ENCODE measurements around the gene PRRT1. TPM values are rescaled to one million over a fixed set of nuclear protein-coding genes. Genes with fewer than 3 reads are reported as not detected.

The PRRT1 gene
- total RNA-seq, 1 experiment from 2014 or later: not detected

DNA sequence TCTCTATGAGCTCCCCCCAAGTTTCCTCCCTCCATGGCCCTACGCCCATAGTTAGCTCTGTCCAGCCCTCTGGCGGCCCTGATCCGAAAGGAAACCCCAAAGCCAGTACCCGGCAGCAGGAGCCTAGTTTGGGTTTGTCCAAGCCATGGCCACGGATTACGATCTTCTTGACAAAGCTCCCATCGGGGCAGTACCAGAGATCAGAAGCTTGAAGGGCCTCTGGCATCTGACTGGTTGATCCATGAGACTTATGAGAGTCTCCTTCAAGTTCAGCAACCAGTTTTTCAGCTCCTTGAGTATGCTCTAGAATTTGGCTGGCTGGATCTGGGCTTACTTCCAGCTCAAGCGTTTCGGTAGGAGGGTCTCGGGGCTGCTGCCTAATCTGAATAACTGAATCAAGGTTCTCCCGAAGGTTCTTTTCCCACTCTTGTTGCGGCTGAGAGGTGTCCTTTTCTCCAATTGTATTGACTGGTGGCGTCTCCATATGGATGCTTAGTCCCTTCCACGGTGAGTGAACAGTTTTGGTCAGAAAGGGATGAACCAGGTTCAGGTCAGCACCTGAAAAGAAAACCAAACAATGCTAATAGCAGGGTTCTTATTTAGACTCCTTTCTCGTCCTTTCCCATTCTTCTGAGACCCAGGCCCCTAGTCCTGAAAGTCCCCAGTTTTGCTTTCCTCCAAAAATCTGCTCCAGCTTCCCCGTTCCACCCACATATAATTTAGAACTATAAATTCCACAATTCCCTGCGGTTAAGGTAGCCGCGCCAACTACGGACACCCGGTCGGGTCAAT lies 22.2 kb downstream of the PRRT1 start:
- H3K4me1 ChIP-seq (ENCODE audit: insufficient read depth, low read length): peaks cover 25% of the 10 kb centered on the region
- H3K27me3 ChIP-seq (ENCODE audit: low read length): no peaks in the 10 kb centered on the region
- BruUV-seq (replicated peaks): TSS peak; percentile 72
- DNase-seq (peak; percentile 22), ATAC-seq (peak; percentile 6; the same call in 1 of the 2 replicates)
- intact Hi-C loops (cut with micrococcal nuclease): loop anchor here (1.0 to 2.0 kb wide), 3 partner anchors 15 to 49 kb away; partner anchors contain the start of genes PPT2 and RNF5
- H3F3A ChIP-seq (ENCODE audit: low read length, unreplicated experiment): no peaks in the 10 kb centered on the region
- H3K27ac ChIP-seq (ENCODE audit: low read length): peak overlapping the region; percentile 46
- peak overlapping the region; percentile 84 for H3K9ac ChIP-seq (ENCODE audit: low read length)
- no peaks in the 10 kb centered on the region for H3K9me3 ChIP-seq (ENCODE audit: low read length)
- POLR2A ChIA-PET (ENCODE audit: unreplicated experiment): interaction anchor here (0.6 to 3.1 kb wide), 3 partner anchors 22 to 254 kb away, joined by 3 to 17 read pairs (median 3); partner anchors contain the start of gene PRRT1
- peak overlapping the region; percentile 90 for H3K4me2 ChIP-seq (ENCODE audit: low read length)
- H3K4me3 ChIP-seq (ENCODE audit: low read length): peak overlapping the region; percentile 90
- CTCF ChIA-PET: interaction anchor here (0.6 to 1.6 kb wide), 3 partner anchors 11 to 56 kb away, joined by 4 to 5 read pairs (median 5); no protein-coding TSS in a partner anchor
- no peaks in the 10 kb centered on the region for H3K9me2 ChIP-seq (replicated peaks; ENCODE audit: low read length)
- H4K20me1 ChIP-seq (ENCODE audit: low read length): no peaks in the 10 kb centered on the region
- H3K79me2 ChIP-seq (ENCODE audit: low read length): peaks cover 38% of the 10 kb centered on the region
- peak overlapping the region; percentile 94 for H2AFZ ChIP-seq (ENCODE audit: low read length)
- H3K36me3 ChIP-seq (ENCODE audit: low read depth, low read length): no peaks in the 10 kb centered on the region
- TF ChIP-seq, protein P1, sequence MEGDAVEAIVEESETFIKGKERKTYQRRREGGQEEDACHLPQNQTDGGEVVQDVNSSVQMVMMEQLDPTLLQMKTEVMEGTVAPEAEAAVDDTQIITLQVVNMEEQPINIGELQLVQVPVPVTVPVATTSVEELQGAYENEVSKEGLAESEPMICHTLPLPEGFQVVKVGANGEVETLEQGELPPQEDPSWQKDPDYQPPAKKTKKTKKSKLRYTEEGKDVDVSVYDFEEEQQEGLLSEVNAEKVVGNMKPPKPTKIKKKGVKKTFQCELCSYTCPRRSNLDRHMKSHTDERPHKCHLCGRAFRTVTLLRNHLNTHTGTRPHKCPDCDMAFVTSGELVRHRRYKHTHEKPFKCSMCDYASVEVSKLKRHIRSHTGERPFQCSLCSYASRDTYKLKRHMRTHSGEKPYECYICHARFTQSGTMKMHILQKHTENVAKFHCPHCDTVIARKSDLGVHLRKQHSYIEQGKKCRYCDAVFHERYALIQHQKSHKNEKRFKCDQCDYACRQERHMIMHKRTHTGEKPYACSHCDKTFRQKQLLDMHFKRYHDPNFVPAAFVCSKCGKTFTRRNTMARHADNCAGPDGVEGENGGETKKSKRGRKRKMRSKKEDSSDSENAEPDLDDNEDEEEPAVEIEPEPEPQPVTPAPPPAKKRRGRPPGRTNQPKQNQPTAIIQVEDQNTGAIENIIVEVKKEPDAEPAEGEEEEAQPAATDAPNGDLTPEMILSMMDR (conservative IDR thresholded peaks at IDR 0.05; ENCODE audit: low read depth, low read length): no peak
- TF ChIP-seq EZH2 (IDR thresholded peaks at IDR 0.05; ENCODE audit: low read length, unreplicated experiment): no peak
- TF ChIP-seq EZH2phosphoT487 (IDR thresholded peaks at IDR 0.05; ENCODE audit: borderline replicate concordance, low read length): no peak

GRCh38 chr6:32128751-32129296 lies 22.9 kb downstream of the PRRT1 start:
- H3K4me3 ChIP-seq (ENCODE audit: low read length): peak overlapping the region; percentile 90
- POLR2A ChIA-PET (ENCODE audit: unreplicated experiment): interaction anchor here (0.5 to 3.1 kb wide), 5 partner anchors 13 to 155 kb away, joined by 3 to 24 read pairs (median 7); partner anchors contain the start of gene PRRT1
- no peaks in the 10 kb centered on the region for H3K36me3 ChIP-seq (ENCODE audit: low read depth, low read length)
- CTCF ChIA-PET: interaction anchor here (1.4 to 1.6 kb wide), 2 partner anchors 10 to 26 kb away, joined by 4 to 5 read pairs; no protein-coding TSS in a partner anchor
- H3K79me2 ChIP-seq (ENCODE audit: low read length): peaks cover 38% of the 10 kb centered on the region
- H2AFZ ChIP-seq (ENCODE audit: low read length): peak overlapping the region; percentile 34; the same call in 1 of the 2 replicates
- H3K9me2 ChIP-seq (replicated peaks; ENCODE audit: low read length): no peaks in the 10 kb centered on the region
- no peaks in the 10 kb centered on the region for H3F3A ChIP-seq (ENCODE audit: low read length, unreplicated experiment)
- no peak for DNase-seq
- H3K27me3 ChIP-seq (ENCODE audit: low read length): no peaks in the 10 kb centered on the region
- H4K20me1 ChIP-seq (ENCODE audit: low read length): no peaks in the 10 kb centered on the region
- H3K4me2 ChIP-seq (ENCODE audit: low read length): peak overlapping the region; percentile 90
- ATAC-seq: no peak
- H3K4me1 ChIP-seq (ENCODE audit: insufficient read depth, low read length): peaks cover 25% of the 10 kb centered on the region
- TF ChIP-seq EZH2 (IDR thresholded peaks at IDR 0.05; ENCODE audit: low read length, unreplicated experiment) (no peak), EZH2phosphoT487 (IDR thresholded peaks at IDR 0.05; ENCODE audit: borderline replicate concordance, low read length) (no peak)
- TF ChIP-seq, protein P1 (conservative IDR thresholded peaks at IDR 0.05; ENCODE audit: low read depth, low read length): no peak
- no peak overlapping the region for H3K27ac ChIP-seq (ENCODE audit: low read length)
- TSS peak; percentile 65 for BruUV-seq (replicated peaks)
- no peaks in the 10 kb centered on the region for H3K9me3 ChIP-seq (ENCODE audit: low read length)
- intact Hi-C loops (cut with micrococcal nuclease): loop anchor here (1.0 to 2.0 kb wide), 2 partner anchors 14 to 66 kb away; no protein-coding TSS in a partner anchor
- H3K9ac ChIP-seq (ENCODE audit: low read length): peak overlapping the region; percentile 84

Data from PC-3 (cell line).